GM06990 (cell line): ENCODE data around the gene PTK7.
"Not testable (repeated sequence)": the region's sequence is repeated elsewhere in the genome, so short reads cannot be mapped to it uniquely, and the experiment has no call there.

Source experiments
- DNase-seq: peaks from one replicate; pipeline ENCODE4 v3.0.0-alpha.2; 2011; ENCODE audit not compliant: insufficient read length; ENCODE audit errors: extremely low read depth
- H3K27me3 ChIP-seq: replicated peaks from 2 replicates; pipeline ENCODE4 v1.6.0; 2011; ENCODE audit warnings: low read length; ENCODE audit not compliant: control insufficient read depth, insufficient read depth
- H3K36me3 ChIP-seq: 2 replicates; pipeline ENCODE4 v1.5.1; 2011; ENCODE audit warnings: low read length; ENCODE audit not compliant: control insufficient read depth, insufficient read depth
- H3K4me3 ChIP-seq: replicated peaks from 2 replicates; pipeline ENCODE4 v1.5.1; 2011; ENCODE audit warnings: low read depth, mild to moderate bottlenecking, control low read depth, low read length
- CTCF ChIP-seq: IDR thresholded peaks from 2 replicates; pipeline ENCODE4 v1.5.1; 2011; ENCODE audit warnings: low read length, control low read depth, mild to moderate bottlenecking, inconsistent platforms; ENCODE audit not compliant: insufficient read depth, poor library complexity, severe bottlenecking

Gene PTK7

GRCh38 chr6:43113431-43114260 is 37.5 kb downstream of the PTK7 start:
- no peak for DNase-seq
- Histone ChIP-seq H3K36me3 (no peaks in the 10 kb centered on the region), H3K4me3 (no peak overlapping the region), H3K27me3 (no peaks in the 10 kb centered on the region)
- TF ChIP-seq CTCF: no peak

- Histone ChIP-seq H3K4me3 (no peak overlapping the region), H3K27me3 (no peaks in the 10 kb centered on the region), H3K36me3 (no peaks in the 10 kb centered on the region)
- no peak for DNase-seq
- TF ChIP-seq CTCF: no peak
Observed at GRCh38 chr6:43115365-43115764, 39.3 kb downstream of the PTK7 start.

- not testable (repeated sequence) for H3K27me3 ChIP-seq, DNase-seq, H3K4me3 ChIP-seq, H3K36me3 ChIP-seq
Observed at GRCh38 chr6:43117466-43117865, 41.4 kb downstream of the PTK7 start.

- Histone ChIP-seq H3K36me3 (no peaks in the 10 kb centered on the region), H3K27me3 (no peaks in the 10 kb centered on the region), H3K4me3 (no peak overlapping the region)
- TF ChIP-seq CTCF: no peak
- no peak for DNase-seq
Observed at GRCh38 chr6:43119482-43119881, 43.4 kb downstream of the PTK7 start.

- DNase-seq: no peak
- no peaks in the 10 kb centered on the region for H3K36me3 ChIP-seq
- no peaks in the 10 kb centered on the region for H3K27me3 ChIP-seq
- no peak for TF ChIP-seq CTCF
- no peak overlapping the region for H3K4me3 ChIP-seq
Observed at GRCh38 chr6:43120101-43120763, 44.1 kb downstream of the PTK7 start.
